GM12801 (cell line): ENCODE data around the gene SLC8B1.

ENCODE experiments used
- TF ChIP-seq, protein P1 (sequence below): IDR thresholded peaks from one replicate; pipeline ENCODE4 v1.5.1; 2011; ENCODE audit warnings: control low read depth; ENCODE audit not compliant: insufficient read length; ENCODE audit errors: extremely low read depth

Gene SLC8B1

DNA sequence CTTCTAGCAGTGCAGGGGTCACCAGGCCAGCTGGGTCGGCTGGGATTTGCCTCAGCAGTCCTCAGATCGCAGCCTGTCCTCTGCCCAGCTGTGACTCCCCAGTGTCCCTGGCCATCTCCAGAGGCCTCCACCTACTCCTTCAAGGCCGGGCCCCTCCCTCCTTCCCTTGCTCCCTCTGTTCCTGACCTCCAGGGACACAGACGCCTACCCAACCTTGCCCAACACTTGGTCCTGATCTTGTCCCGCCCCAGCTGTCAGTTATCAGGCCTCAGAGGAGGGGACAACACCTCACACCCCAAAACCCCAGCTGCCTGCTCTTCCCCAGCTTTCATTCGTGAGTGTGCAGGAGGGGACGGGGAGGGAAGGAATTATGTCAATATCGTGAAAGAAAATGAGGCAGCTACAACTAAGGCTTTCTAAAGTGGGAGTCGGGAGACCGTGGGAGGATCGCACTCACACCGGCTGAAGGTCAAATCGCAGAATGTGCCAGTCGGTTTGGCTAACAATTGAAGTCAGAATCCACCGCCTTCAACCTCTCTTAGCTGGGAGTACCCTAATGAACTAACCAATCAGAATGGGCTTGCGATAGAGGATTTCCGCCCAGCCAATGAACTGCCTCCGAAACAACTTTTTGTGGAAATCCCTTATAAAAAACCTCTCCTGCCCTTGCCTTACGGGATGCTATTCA is 14.1 kb upstream of the SLC8B1 start:
- TF ChIP-seq, protein P1, sequence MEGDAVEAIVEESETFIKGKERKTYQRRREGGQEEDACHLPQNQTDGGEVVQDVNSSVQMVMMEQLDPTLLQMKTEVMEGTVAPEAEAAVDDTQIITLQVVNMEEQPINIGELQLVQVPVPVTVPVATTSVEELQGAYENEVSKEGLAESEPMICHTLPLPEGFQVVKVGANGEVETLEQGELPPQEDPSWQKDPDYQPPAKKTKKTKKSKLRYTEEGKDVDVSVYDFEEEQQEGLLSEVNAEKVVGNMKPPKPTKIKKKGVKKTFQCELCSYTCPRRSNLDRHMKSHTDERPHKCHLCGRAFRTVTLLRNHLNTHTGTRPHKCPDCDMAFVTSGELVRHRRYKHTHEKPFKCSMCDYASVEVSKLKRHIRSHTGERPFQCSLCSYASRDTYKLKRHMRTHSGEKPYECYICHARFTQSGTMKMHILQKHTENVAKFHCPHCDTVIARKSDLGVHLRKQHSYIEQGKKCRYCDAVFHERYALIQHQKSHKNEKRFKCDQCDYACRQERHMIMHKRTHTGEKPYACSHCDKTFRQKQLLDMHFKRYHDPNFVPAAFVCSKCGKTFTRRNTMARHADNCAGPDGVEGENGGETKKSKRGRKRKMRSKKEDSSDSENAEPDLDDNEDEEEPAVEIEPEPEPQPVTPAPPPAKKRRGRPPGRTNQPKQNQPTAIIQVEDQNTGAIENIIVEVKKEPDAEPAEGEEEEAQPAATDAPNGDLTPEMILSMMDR, result no peak

DNA sequence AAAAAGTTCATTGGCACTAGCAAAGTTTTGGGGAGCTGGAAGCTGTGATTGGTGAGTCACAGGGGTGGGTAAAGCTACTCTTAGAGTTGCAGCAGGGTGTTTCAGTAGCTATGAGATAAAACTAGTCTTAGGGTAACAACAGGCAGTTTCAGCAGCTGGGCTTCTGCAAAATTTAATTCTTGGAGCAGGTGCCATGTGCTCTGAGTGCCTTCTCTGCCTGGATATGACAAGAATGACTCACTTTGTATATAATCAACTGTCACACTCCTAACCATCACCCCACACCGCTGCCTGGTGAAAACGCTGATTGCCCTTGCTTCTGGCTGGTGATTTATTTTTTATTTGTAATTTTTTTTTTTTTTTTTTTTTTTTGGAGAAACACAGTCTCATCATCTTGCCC is 13.0 kb upstream of the SLC8B1 start:
- TF ChIP-seq, protein P1, result no peak

DNA sequence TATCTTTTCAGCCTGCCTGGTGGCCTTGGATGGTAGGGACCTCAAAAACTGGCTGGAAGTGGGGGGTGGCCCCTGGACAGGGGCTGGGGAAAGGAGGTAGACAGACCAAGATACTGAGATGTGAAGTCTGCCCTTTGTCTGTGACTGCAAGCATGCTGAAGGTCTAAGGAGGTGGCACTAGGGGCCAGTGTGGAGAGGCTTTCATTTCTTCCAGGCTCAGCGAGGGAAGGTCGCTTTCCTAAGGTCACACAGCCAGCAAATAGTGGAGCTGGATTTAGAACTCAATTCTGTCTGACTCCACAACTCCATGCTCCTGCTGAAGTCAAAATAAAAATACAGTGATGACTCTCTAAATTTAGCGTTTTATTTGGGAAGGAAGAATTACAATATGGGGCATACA is 12.2 kb upstream of the SLC8B1 start:
- TF ChIP-seq, protein P1, result no peak

DNA sequence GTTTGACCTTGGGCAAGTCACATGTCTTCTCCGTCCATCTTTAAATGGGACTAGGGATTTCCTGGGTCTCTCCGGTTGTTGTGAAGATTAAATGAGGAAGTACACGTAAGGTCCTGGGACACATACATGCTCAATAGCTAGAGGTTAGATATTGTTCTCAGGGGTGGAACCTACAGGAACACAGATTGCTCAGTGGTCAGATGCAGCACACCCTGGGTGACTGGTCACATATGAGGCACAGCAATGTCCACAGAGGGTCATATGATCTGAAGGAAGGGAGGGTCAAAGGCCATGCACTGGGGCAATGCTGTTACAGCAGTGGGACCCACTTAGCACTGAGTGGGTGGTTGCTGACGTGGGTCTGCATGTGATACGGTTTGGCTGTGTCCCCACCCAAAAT is 11.4 kb upstream of the SLC8B1 start:
- TF ChIP-seq, protein P1, result no peak

DNA sequence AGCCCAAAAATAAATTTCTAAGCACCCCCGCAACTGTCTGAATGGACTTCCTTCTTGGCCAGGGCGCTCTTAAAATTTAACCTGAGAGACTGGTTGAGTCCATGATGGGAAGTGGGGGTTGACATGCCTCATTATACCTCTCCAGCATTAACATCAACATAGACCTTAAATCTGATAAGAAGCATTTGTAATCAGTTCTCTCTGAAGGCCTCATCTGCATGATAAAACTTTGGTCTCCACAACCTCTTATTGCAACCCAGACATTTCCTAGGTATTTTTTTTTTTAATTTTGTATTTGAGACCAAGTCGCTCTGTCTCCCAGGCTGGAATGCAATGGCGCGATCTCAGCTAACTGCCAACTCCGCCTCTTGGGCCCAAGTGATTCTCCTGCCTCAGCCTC is 10.4 kb upstream of the SLC8B1 start:
- TF ChIP-seq, protein P1, result no peak

DNA sequence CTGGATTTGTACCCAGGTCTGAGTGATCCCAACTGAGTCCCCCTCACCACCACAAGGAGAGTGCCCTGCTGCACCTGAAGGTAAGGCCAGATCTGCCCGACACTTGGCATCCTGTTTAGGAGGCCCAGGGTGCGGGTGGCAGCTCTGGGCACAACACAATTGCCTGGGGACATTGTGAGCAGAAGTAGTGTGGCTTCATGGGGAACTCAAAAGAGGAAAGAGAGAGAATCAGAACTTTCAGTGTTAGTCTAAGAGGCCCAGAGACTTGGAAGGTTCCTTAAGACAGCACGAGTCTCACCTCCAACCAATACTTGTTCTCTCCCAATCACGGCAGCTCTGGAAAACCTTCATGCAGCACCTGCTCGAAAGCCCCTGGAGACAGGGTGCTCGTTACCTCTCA is 6.6 kb upstream of the SLC8B1 start:
- TF ChIP-seq, protein P1, result no peak

DNA sequence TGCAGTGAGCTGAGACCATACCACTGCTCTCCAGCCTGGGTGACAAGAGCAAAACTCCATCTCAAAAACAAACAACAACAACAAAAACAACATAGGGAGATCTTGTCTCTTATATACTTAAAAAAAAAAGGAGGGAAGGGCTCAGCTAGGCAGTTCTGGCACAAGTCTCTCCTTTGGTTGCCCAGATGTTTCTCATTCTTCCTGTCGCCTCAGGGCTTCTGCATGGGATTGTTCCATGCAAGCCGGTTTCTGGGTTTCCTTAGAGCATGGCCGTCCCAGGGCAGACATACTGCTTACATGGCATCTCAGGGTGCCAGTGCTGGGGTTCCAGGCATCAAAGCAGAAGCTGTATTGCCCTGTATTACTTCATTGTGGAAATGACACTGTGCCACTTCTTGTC is 5.2 kb upstream of the SLC8B1 start:
- TF ChIP-seq, protein P1, result no peak
